GM21737 (cell line): Measurements from ENCODE around the gene SEMA4F.

Experiments used
- ATAC-seq: cut with Tn5 transposase; IDR thresholded peaks from one replicate; pipeline ENCODE4 v1.9.1; 2021; ENCODE audit warnings: mild to moderate bottlenecking, moderate library complexity; ENCODE audit not compliant: unreplicated experiment

Gene SEMA4F

GRCh38 chr2:74658516-74658915 is 4.5 kb downstream of the SEMA4F start:
- no peak for ATAC-seq

GRCh38 chr2:74659462-74659861 is 5.4 kb downstream of the SEMA4F start:
- ATAC-seq, result no peak

GRCh38 chr2:74668087-74668486 is 14.0 kb downstream of the SEMA4F start:
- no peak for ATAC-seq

- no peak for ATAC-seq
These were observed 16.2 kb downstream of the SEMA4F start for GRCh38 chr2:74670263-74670662.

GRCh38 chr2:74671479-74671878 is 17.4 kb downstream of the SEMA4F start:
- no peak for ATAC-seq

GRCh38 chr2:74673826-74674528 is 19.9 kb downstream of the SEMA4F start:
- no peak for ATAC-seq

GRCh38 chr2:74675090-74675489 is 21.0 kb downstream of the SEMA4F start:
- no peak for ATAC-seq

GRCh38 chr2:74676331-74676730 is 22.3 kb downstream of the SEMA4F start:
- no peak for ATAC-seq

- ATAC-seq, result no peak
These were observed 25.6 kb downstream of the SEMA4F start for GRCh38 chr2:74679615-74680014.

- no peak for ATAC-seq
These were observed 28.5 kb downstream of the SEMA4F start for GRCh38 chr2:74682501-74682900.

GRCh38 chr2:74685408-74685807 is 31.4 kb downstream of the SEMA4F start:
- no peak for ATAC-seq

- no peak for ATAC-seq
These were observed 34.8 kb downstream of the SEMA4F start for GRCh38 chr2:74688881-74689280.

GRCh38 chr2:74689671-74690070 is 35.6 kb downstream of the SEMA4F start:
- no peak for ATAC-seq

GRCh38 chr2:74690571-74690970 is 36.5 kb downstream of the SEMA4F start:
- ATAC-seq, result peak; percentile 62

- ATAC-seq, result no peak
These were observed 37.9 kb downstream of the SEMA4F start for GRCh38 chr2:74691929-74692328.

GRCh38 chr2:74693213-74693612 is 39.2 kb downstream of the SEMA4F start:
- ATAC-seq, result no peak

GRCh38 chr2:74693668-74694067 is 39.6 kb downstream of the SEMA4F start:
- ATAC-seq, result no peak

GRCh38 chr2:74694281-74694680 is 40.2 kb downstream of the SEMA4F start:
- no peak for ATAC-seq

- no peak for ATAC-seq
These were observed 41.6 kb downstream of the SEMA4F start for GRCh38 chr2:74695663-74696062.

GRCh38 chr2:74696829-74697228 is 42.8 kb downstream of the SEMA4F start:
- no peak for ATAC-seq

- ATAC-seq, result no peak
These were observed 46.8 kb downstream of the SEMA4F start for GRCh38 chr2:74700643-74701372.

GRCh38 chr2:74702001-74702715 is 48.1 kb downstream of the SEMA4F start:
- no peak for ATAC-seq
